ENCODE measurements around the gene C18orf63.

Gene C18orf63

GRCh38 chr18:74380916-74381315 lies 65.3 kb downstream of the C18orf63 start:
- Histone ChIP-seq H3K4me3 (ENCODE audit: insufficient read length, low read depth) (no peak overlapping the region), H3K4me1 (ENCODE audit: insufficient read depth, insufficient read length) (peaks cover 6% of the 10 kb centered on the region), H3K27me3 (ENCODE audit: insufficient read depth, insufficient read length) (no peaks in the 10 kb centered on the region), H3K9me3 (ENCODE audit: insufficient read depth, low read length) (peaks cover 3% of the 10 kb centered on the region; the same call in 1 of the 2 replicates), H3K36me3 (ENCODE audit: insufficient read depth, insufficient read length, low read length) (no peaks in the 10 kb centered on the region), H3K9ac (ENCODE audit: insufficient read length, low read depth) (no peak overlapping the region)
- no peak for DNase-seq (ENCODE audit: low read depth, low spot score)
- TF ChIP-seq ZNF274 (IDR thresholded peaks at IDR 0.05; ENCODE audit: low read depth, low read length) (no peak), SUZ12 (IDR thresholded peaks at IDR 0.05; ENCODE audit: extremely low read depth, insufficient read depth, insufficient read length) (no peak), YY1 (IDR thresholded peaks at IDR 0.05; ENCODE audit: insufficient read depth, insufficient read length) (no peak)

GRCh38 chr18:74381621-74382295 lies 66.1 kb downstream of the C18orf63 start:
- Histone ChIP-seq H3K4me1 (ENCODE audit: insufficient read depth, insufficient read length) (peaks cover 6% of the 10 kb centered on the region), H3K9me3 (ENCODE audit: insufficient read depth, low read length) (peaks cover 3% of the 10 kb centered on the region; the same call in 1 of the 2 replicates), H3K36me3 (ENCODE audit: insufficient read depth, insufficient read length, low read length) (no peaks in the 10 kb centered on the region), H3K9ac (ENCODE audit: insufficient read length, low read depth) (no peak overlapping the region), H3K4me3 (ENCODE audit: insufficient read length, low read depth) (no peak overlapping the region), H3K27me3 (ENCODE audit: insufficient read depth, insufficient read length) (no peaks in the 10 kb centered on the region)
- no peak for DNase-seq (ENCODE audit: low read depth, low spot score)
- TF ChIP-seq SUZ12 (IDR thresholded peaks at IDR 0.05; ENCODE audit: extremely low read depth, insufficient read depth, insufficient read length) = no peak
- TF ChIP-seq YY1 (IDR thresholded peaks at IDR 0.05; ENCODE audit: insufficient read depth, insufficient read length) = no peak

GRCh38 chr18:74382481-74383017 lies 66.9 kb downstream of the C18orf63 start:
- H3K9ac ChIP-seq (ENCODE audit: insufficient read length, low read depth) = no peak overlapping the region
- H3K4me3 ChIP-seq (ENCODE audit: insufficient read length, low read depth) = no peak overlapping the region
- H3K36me3 ChIP-seq (ENCODE audit: insufficient read depth, insufficient read length, low read length) = no peaks in the 10 kb centered on the region
- TF ChIP-seq SUZ12 (IDR thresholded peaks at IDR 0.05; ENCODE audit: extremely low read depth, insufficient read depth, insufficient read length) (no peak), ZNF274 (IDR thresholded peaks at IDR 0.05; ENCODE audit: low read depth, low read length) (no peak), YY1 (IDR thresholded peaks at IDR 0.05; ENCODE audit: insufficient read depth, insufficient read length) (no peak)
- H3K27me3 ChIP-seq (ENCODE audit: insufficient read depth, insufficient read length) = no peaks in the 10 kb centered on the region
- DNase-seq (ENCODE audit: low read depth, low spot score) = no peak
- H3K9me3 ChIP-seq (ENCODE audit: insufficient read depth, low read length) = peaks cover 3% of the 10 kb centered on the region; the same call in 1 of the 2 replicates
- H3K4me1 ChIP-seq (ENCODE audit: insufficient read depth, insufficient read length) = peaks cover 6% of the 10 kb centered on the region

- no peak for DNase-seq (ENCODE audit: low read depth, low spot score)
- Histone ChIP-seq H3K4me3 (ENCODE audit: insufficient read length, low read depth) (no peak overlapping the region), H3K36me3 (ENCODE audit: insufficient read depth, insufficient read length, low read length) (no peaks in the 10 kb centered on the region), H3K27me3 (ENCODE audit: insufficient read depth, insufficient read length) (no peaks in the 10 kb centered on the region), H3K4me1 (ENCODE audit: insufficient read depth, insufficient read length) (peaks cover 3% of the 10 kb centered on the region), H3K9me3 (ENCODE audit: insufficient read depth, low read length) (peaks cover 3% of the 10 kb centered on the region; the same call in 1 of the 2 replicates), H3K9ac (ENCODE audit: insufficient read length, low read depth) (no peak overlapping the region)
- TF ChIP-seq ZNF274 (IDR thresholded peaks at IDR 0.05; ENCODE audit: low read depth, low read length) = no peak
- no peak for TF ChIP-seq YY1 (IDR thresholded peaks at IDR 0.05; ENCODE audit: insufficient read depth, insufficient read length)
- no peak for TF ChIP-seq SUZ12 (IDR thresholded peaks at IDR 0.05; ENCODE audit: extremely low read depth, insufficient read depth, insufficient read length)
Measured at GRCh38 chr18:74387383-74387782, 71.7 kb downstream of the C18orf63 start.

- H3K9me3 ChIP-seq (ENCODE audit: insufficient read depth, low read length) = no peaks in the 10 kb centered on the region
- TF ChIP-seq YY1 (IDR thresholded peaks at IDR 0.05; ENCODE audit: insufficient read depth, insufficient read length) (no peak), SUZ12 (IDR thresholded peaks at IDR 0.05; ENCODE audit: extremely low read depth, insufficient read depth, insufficient read length) (no peak), ZNF274 (IDR thresholded peaks at IDR 0.05; ENCODE audit: low read depth, low read length) (no peak)
- no peak for DNase-seq (ENCODE audit: low read depth, low spot score)
Measured at GRCh38 chr18:74388227-74388626, 72.6 kb downstream of the C18orf63 start.

GRCh38 chr18:74389171-74389927 lies 73.7 kb downstream of the C18orf63 start:
- Histone ChIP-seq H3K4me3 (ENCODE audit: insufficient read length, low read depth) (no peak overlapping the region), H3K27me3 (ENCODE audit: insufficient read depth, insufficient read length) (no peaks in the 10 kb centered on the region), H3K9me3 (ENCODE audit: insufficient read depth, low read length) (no peaks in the 10 kb centered on the region), H3K36me3 (ENCODE audit: insufficient read depth, insufficient read length, low read length) (no peaks in the 10 kb centered on the region), H3K4me1 (ENCODE audit: insufficient read depth, insufficient read length) (no peaks in the 10 kb centered on the region), H3K9ac (ENCODE audit: insufficient read length, low read depth) (no peak overlapping the region)
- DNase-seq (ENCODE audit: low read depth, low spot score) = no peak
- TF ChIP-seq ZNF274 (IDR thresholded peaks at IDR 0.05; ENCODE audit: low read depth, low read length) (no peak), SUZ12 (IDR thresholded peaks at IDR 0.05; ENCODE audit: extremely low read depth, insufficient read depth, insufficient read length) (no peak), YY1 (IDR thresholded peaks at IDR 0.05; ENCODE audit: insufficient read depth, insufficient read length) (no peak)

More at GRCh38 chr18:74388227-74388626, 72.6 kb downstream of the C18orf63 start:
- Histone ChIP-seq H3K36me3 (ENCODE audit: insufficient read depth, insufficient read length, low read length) (no peaks in the 10 kb centered on the region), H3K4me1 (ENCODE audit: insufficient read depth, insufficient read length) (no peaks in the 10 kb centered on the region), H3K4me3 (ENCODE audit: insufficient read length, low read depth) (no peak overlapping the region), H3K9ac (ENCODE audit: insufficient read length, low read depth) (no peak overlapping the region), H3K27me3 (ENCODE audit: insufficient read depth, insufficient read length) (no peaks in the 10 kb centered on the region)

- no peak overlapping the region for H3K9ac ChIP-seq (ENCODE audit: insufficient read length, low read depth)
- no peak overlapping the region for H3K4me3 ChIP-seq (ENCODE audit: insufficient read length, low read depth)
- no peak for TF ChIP-seq ZNF274 (IDR thresholded peaks at IDR 0.05; ENCODE audit: low read depth, low read length)
- no peak for TF ChIP-seq YY1 (IDR thresholded peaks at IDR 0.05; ENCODE audit: insufficient read depth, insufficient read length)
- no peak for TF ChIP-seq SUZ12 (IDR thresholded peaks at IDR 0.05; ENCODE audit: extremely low read depth, insufficient read depth, insufficient read length)
- no peaks in the 10 kb centered on the region for H3K9me3 ChIP-seq (ENCODE audit: insufficient read depth, low read length)
- no peaks in the 10 kb centered on the region for H3K27me3 ChIP-seq (ENCODE audit: insufficient read depth, insufficient read length)
- H3K36me3 ChIP-seq (ENCODE audit: insufficient read depth, insufficient read length, low read length) = no peaks in the 10 kb centered on the region
- H3K4me1 ChIP-seq (ENCODE audit: insufficient read depth, insufficient read length) = no peaks in the 10 kb centered on the region
- DNase-seq (ENCODE audit: low read depth, low spot score) = no peak
Measured at GRCh38 chr18:74389991-74390390, 74.4 kb downstream of the C18orf63 start.
